Neutrophil (primary cell): Measurements from ENCODE around the gene UBE2L3.
"Not testable (repeated sequence)": the region's sequence is repeated elsewhere in the genome, so short reads cannot be mapped to it uniquely, and the experiment has no call there.

Source experiments
- H3K27ac ChIP-seq: fragments of 200-600 bp; sonication (generic); 2 replicates; pipeline ENCODE4 v1.5.1; 2016; ENCODE audit warnings: mild to moderate bottlenecking, moderate library complexity
- H3K27me3 ChIP-seq: fragments of 200-600 bp; sonication (generic); 2 replicates; pipeline ENCODE4 v1.6.0; 2016; ENCODE audit warnings: mild to moderate bottlenecking
- H3K36me3 ChIP-seq: fragments of 200-600 bp; sonication (generic); 2 replicates; pipeline ENCODE4 v1.5.1; 2017
- H3K4me1 ChIP-seq, 2 experiments: fragments of 200-600 bp in 1 of 2; sonication (generic) in 1 of 2; 1 replicate in 1 of 2; 2 replicates in 1 of 2; pipeline versions ENCODE4 v1.5.1 to v1.6.1; 2013 to 2016; ENCODE audit warnings: low read depth in 1 of 2, low read length in 1 of 2, mild to moderate bottlenecking in 1 of 2, moderate library complexity in 1 of 2; ENCODE audit not compliant: control insufficient read depth in 1 of 2, insufficient read depth in 1 of 2
- H3K4me3 ChIP-seq, 2 experiments: fragments of 200-600 bp in 1 of 2; sonication (generic) in 1 of 2; 1 replicate in 1 of 2; 2 replicates in 1 of 2; pipeline ENCODE4 v1.5.1; 2013 to 2016; ENCODE audit warnings: low read depth in 1 of 2, low read length in 1 of 2, mild to moderate bottlenecking in 1 of 2, moderate library complexity in 1 of 2
- H3K9me3 ChIP-seq: fragments of 200-600 bp; sonication (generic); 2 replicates; pipeline ENCODE4 v1.5.1; 2016
- TF ChIP-seq, protein P1 (sequence below): fragments of 200-600 bp; sonication (generic); IDR thresholded peaks from 2 replicates; pipeline ENCODE4 v1.5.1; 2016; ENCODE audit warnings: antibody characterized with exemption

Gene UBE2L3

DNA sequence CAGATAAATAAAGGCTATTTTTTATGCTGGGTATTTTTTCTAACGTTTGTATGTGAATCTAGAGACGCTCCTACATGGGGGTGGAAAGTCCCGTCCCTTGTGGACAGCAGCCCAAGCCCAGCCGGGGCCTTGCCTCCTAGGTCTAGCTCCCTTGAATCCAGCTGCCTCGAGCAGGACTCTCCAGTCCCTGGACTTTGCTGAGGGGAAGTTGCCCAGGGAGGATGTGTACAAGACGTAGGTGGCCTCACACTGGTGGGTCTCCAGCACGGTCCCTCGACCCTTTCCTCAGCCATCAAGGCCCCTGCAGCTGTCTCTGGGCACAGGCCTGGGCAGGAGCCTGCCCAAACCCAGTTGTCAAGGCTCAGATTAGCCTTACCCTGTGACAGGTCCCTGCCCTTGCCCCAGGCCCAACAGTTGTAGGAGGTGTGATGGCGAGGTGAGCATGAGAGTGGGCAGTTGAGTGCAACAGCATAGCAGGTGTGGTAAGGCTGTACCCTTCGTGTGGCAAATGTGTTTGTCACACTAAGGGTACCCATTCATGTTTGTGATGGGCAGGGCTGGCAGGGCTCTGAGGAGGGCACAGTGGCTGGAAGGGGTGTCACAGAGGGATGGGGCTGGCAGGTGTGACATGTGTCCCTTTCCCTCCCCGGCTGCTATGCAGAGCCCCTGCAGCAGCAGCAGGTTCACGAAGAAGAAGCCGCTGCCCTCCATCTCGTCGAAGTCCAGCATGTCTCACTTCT is 68.4 kb downstream of the UBE2L3 start:
- TF ChIP-seq, protein P1, sequence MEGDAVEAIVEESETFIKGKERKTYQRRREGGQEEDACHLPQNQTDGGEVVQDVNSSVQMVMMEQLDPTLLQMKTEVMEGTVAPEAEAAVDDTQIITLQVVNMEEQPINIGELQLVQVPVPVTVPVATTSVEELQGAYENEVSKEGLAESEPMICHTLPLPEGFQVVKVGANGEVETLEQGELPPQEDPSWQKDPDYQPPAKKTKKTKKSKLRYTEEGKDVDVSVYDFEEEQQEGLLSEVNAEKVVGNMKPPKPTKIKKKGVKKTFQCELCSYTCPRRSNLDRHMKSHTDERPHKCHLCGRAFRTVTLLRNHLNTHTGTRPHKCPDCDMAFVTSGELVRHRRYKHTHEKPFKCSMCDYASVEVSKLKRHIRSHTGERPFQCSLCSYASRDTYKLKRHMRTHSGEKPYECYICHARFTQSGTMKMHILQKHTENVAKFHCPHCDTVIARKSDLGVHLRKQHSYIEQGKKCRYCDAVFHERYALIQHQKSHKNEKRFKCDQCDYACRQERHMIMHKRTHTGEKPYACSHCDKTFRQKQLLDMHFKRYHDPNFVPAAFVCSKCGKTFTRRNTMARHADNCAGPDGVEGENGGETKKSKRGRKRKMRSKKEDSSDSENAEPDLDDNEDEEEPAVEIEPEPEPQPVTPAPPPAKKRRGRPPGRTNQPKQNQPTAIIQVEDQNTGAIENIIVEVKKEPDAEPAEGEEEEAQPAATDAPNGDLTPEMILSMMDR = no peak

DNA sequence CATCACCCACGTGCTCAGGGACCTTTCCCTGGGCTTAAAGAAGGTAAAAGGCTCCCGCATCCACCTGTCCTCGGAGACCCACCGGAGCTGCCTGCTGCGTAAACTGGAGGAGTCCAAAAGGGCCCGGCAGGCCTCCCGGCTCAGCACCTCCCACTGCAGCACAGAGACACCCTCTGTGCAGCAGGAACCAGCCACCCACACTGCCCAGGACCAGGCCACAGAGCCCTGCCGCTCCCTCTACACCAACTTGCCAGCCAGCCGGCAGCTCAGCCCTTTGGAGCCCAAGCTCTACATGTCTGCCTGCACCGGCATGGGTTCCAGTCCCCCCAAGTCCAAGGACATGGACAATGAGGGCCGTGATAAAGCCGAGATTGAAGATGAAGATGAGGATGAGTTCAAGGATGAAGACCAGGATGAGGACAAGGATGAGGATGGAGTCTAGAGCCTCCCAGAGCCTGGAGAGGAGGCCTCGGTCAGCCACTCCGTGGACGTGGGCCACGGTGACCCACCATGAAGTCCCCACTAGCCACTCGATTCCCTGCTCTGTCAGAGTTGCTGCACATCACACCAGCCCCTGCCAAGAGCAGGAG is 69.2 kb downstream of the UBE2L3 start:
- H3K36me3 ChIP-seq = no peaks in the 10 kb centered on the region
- TF ChIP-seq, protein P1 = no peak
- no peak overlapping the region for H3K27ac ChIP-seq
- H3K9me3 ChIP-seq = no peaks in the 10 kb centered on the region
- H3K27me3 ChIP-seq = no peaks in the 10 kb centered on the region
- peaks cover 9% of the 10 kb centered on the region in 2 experiments for H3K4me1 ChIP-seq
- no peak overlapping the region for H3K4me3 ChIP-seq

More for the DNA sequence above, 68.4 kb downstream of the UBE2L3 start:
- H3K36me3 ChIP-seq = no peaks in the 10 kb centered on the region
- H3K4me3 ChIP-seq = no peak overlapping the region
- H3K9me3 ChIP-seq = no peaks in the 10 kb centered on the region
- no peaks in the 10 kb centered on the region for H3K27me3 ChIP-seq
- peaks cover under 1 to 1% of the 10 kb centered on the region in 2 experiments for H3K4me1 ChIP-seq
- H3K27ac ChIP-seq = no peak overlapping the region

DNA sequence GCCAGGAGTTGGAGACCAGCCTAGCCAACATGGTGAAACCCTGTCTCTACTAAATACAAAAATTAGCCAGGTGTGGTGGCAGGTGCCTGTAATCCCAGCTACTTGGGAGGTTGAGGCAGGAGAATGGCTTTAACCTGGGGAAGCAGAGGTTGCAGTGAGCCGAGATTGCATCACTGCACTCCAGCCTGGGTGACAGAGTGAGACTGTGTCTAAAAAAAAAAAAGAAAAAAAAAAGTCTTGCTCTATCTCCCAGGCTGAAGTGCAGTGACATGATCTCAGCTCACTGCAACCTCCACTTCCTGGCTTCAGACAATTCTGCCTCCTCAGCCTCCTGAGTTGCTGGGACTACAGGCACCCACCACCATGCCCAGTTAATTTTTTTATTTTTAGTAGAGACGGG is 69.9 kb downstream of the UBE2L3 start:
- not testable (repeated sequence) for H3K36me3 ChIP-seq
- H3K4me1 ChIP-seq = peaks cover 12% of the 10 kb centered on the region in 2 experiments

DNA sequence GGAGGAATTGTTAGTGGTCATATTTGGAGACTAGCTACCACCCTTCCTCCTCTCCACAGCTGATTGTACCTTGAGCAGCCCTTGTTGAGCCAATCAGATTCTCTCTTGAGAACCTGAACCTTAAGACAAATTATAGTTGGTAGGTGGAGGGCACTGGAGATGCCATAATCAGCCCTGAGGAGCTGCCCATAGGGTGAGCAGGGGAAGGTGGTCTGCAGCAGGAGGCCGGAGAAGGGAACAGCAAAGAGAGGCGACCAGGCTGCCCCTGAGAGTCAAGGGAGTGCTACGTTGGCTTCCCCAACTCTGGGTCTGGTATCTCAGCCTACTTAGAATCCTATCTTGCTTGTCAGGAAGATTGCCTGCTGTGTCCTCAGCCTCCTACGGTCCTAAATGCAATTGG is 71.8 kb downstream of the UBE2L3 start:
- H3K27me3 ChIP-seq = no peaks in the 10 kb centered on the region
- H3K4me1 ChIP-seq = peaks cover 22 to 23% of the 10 kb centered on the region in 2 experiments
- no peaks in the 10 kb centered on the region for H3K36me3 ChIP-seq
- no peak overlapping the region for H3K27ac ChIP-seq
- TF ChIP-seq, protein P1 = no peak
- no peaks in the 10 kb centered on the region for H3K9me3 ChIP-seq
- no peak overlapping the region for H3K4me3 ChIP-seq

More for the DNA sequence above, 69.9 kb downstream of the UBE2L3 start:
- not testable (repeated sequence) for H3K9me3 ChIP-seq, H3K27me3 ChIP-seq, H3K27ac ChIP-seq, H3K4me3 ChIP-seq

DNA sequence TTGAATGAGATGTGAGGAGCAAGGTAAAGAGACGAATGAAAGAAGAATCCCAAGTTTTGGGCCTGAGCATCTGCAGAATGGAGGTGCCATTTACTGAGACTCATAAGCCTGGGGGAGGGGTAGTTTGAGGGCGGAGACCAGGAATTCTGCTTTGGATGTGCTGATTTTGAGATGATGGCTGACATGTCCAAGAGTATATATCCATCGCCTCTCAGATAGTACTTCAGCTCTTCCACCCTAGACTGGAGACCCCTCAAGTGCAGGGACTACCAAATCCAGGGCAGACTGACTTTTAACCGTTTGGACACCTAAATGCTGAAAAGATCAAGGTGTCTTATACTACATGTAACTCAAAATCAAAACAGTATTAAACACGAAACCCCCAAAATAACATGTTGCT is 73.3 kb downstream of the UBE2L3 start:
- H3K9me3 ChIP-seq = no peaks in the 10 kb centered on the region
- H3K27ac ChIP-seq = no peak overlapping the region
- no peaks in the 10 kb centered on the region for H3K36me3 ChIP-seq
- H3K27me3 ChIP-seq = no peaks in the 10 kb centered on the region
- peaks cover 22 to 23% of the 10 kb centered on the region in 2 experiments for H3K4me1 ChIP-seq
- TF ChIP-seq, protein P1 = no peak
- H3K4me3 ChIP-seq = no peak overlapping the region

DNA sequence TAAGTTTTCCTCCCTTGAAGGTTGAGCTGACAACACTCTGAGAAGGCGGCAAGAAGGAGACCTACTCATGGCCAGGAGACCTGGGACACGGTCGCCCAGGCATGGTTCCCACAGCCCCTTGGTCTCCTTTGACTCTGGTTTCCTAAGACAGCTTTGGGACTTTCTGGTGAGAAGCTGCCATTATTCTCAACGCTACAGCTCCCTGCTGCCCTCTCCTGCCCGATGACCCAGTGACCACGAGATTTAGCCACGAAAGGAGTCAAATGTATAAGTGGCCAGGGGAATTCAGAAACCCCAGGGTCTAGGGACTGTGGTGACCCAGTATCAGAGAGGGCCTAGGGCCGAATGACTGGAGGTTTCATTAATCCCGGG is 73.9 kb downstream of the UBE2L3 start:
- peak overlapping the region; percentile 54 for H3K27ac ChIP-seq
- no peaks in the 10 kb centered on the region for H3K27me3 ChIP-seq
- peak overlapping the region; percentile 82 to 86 for H3K4me3 ChIP-seq
- TF ChIP-seq, protein P1 = no peak
- H3K4me1 ChIP-seq = peaks cover 22 to 23% of the 10 kb centered on the region in 2 experiments
- no peaks in the 10 kb centered on the region for H3K36me3 ChIP-seq
- no peaks in the 10 kb centered on the region for H3K9me3 ChIP-seq
